Activated CD8-positive, alpha-beta T cell treated with anti-CD3 and anti-CD28 coated beads for 36 hours (primary cell): ENCODE data around the gene MRO. TPM values are rescaled to one million over a fixed set of nuclear protein-coding genes. Genes with fewer than 3 reads are reported as not detected.

Experiments
- ATAC-seq: fragments of 200-7000 bp; cut with Tn5 transposase; one replicate; pipeline ENCODE4 v1.10.0; 2021; ENCODE audit warnings: mild to moderate bottlenecking, moderate library complexity
- CTCF ChIA-PET: fragments of 350-600 bp; sonication (Branson Sonifier 250); formaldehyde crosslinking; loops from one replicate; lab custom pipeline; 2021; ENCODE audit warnings: antibody characterized with exemption; lab: Charles Lee
- POLR2A ChIA-PET: fragments of 350-600 bp; sonication (Branson Sonifier 250); formaldehyde crosslinking; loops from one replicate; lab custom pipeline; 2021; ENCODE audit warnings: antibody characterized with exemption; lab: Charles Lee
- DNase-seq: peaks from one replicate; pipeline ENCODE4 v3.0.0-alpha.2; 2020
- H3K27ac Mint-ChIP-seq: one replicate; pipeline ENCODE4 v1.8.0; 2021; ENCODE audit warnings: mild to moderate bottlenecking, mixed read lengths
- H3K27me3 Mint-ChIP-seq: one replicate; pipeline ENCODE4 v1.8.0; 2021; ENCODE audit warnings: mixed read lengths
- H3K36me3 Mint-ChIP-seq: one replicate; pipeline ENCODE4 v1.8.0; 2021; ENCODE audit warnings: low read depth, mixed read lengths
- H3K4me1 Mint-ChIP-seq: one replicate; pipeline ENCODE4 v1.8.0; 2021; ENCODE audit warnings: low read depth, mixed read lengths
- H3K4me3 Mint-ChIP-seq: one replicate; pipeline ENCODE4 v1.8.0; 2021; ENCODE audit warnings: mild to moderate bottlenecking, moderate library complexity, mixed read lengths
- H3K9me3 Mint-ChIP-seq: one replicate; pipeline ENCODE4 v1.8.0; 2021; ENCODE audit warnings: mixed read lengths
- CTCF ChIP-seq: fragments of 200-600 bp; IDR thresholded peaks from one replicate; pipeline ENCODE4 v1.8.0; 2022; ENCODE audit warnings: antibody characterized with exemption, mild to moderate bottlenecking
- intact Hi-C: fragments of 100-400 bp; cut with micrococcal nuclease; formaldehyde crosslinking; loops from one replicate; pipeline ENCODE4 v1.10.0; 2022
- total RNA-seq, 2 experiments: library from RNA; stranded (reverse); gene quantifications; one replicate each; pipeline ENCODE4 v1.2.3, GENCODE V29; 2021

MRO gene
- total RNA-seq, 2 experiments from 2014 or later = not detected

- ChIA-PET CTCF (interaction anchor here (1.1 kb wide), 1 partner anchor 33 kb away, joined by 5 read pairs; no protein-coding TSS in a partner anchor), POLR2A (no interaction called here)
- H3K36me3 Mint-ChIP-seq = no peaks in the 10 kb centered on the region
- DNase-seq = no peak
- H3K27ac Mint-ChIP-seq = no peak overlapping the region
- H3K27me3 Mint-ChIP-seq = peaks cover 3% of the 10 kb centered on the region
- H3K9me3 Mint-ChIP-seq = no peaks in the 10 kb centered on the region
- no peak for TF ChIP-seq CTCF
- no peaks in the 10 kb centered on the region for H3K4me1 Mint-ChIP-seq
- no peak for ATAC-seq
- intact Hi-C loops = no loop called here
- no peak overlapping the region for H3K4me3 Mint-ChIP-seq
Measured at GRCh38 chr18:50853863-50854271, 34.1 kb upstream of the MRO start.

- Mint-ChIP-seq H3K27me3 (peaks cover 3% of the 10 kb centered on the region), H3K4me1 (no peaks in the 10 kb centered on the region), H3K9me3 (no peaks in the 10 kb centered on the region), H3K36me3 (no peaks in the 10 kb centered on the region), H3K27ac (no peak overlapping the region), H3K4me3 (no peak overlapping the region)
- DNase-seq = no peak
- POLR2A ChIA-PET = no interaction called here
- no peak for ATAC-seq
- no peak for TF ChIP-seq CTCF
- CTCF ChIA-PET = interaction anchor here (1.2 kb wide), 1 partner anchor 30 kb away, joined by 3 read pairs; no protein-coding TSS in a partner anchor
- intact Hi-C loops = no loop called here
Measured at GRCh38 chr18:50850307-50851065, 30.7 kb upstream of the MRO start.

- Mint-ChIP-seq H3K4me1 (no peaks in the 10 kb centered on the region), H3K4me3 (no peak overlapping the region), H3K9me3 (no peaks in the 10 kb centered on the region), H3K27ac (no peak overlapping the region), H3K36me3 (no peaks in the 10 kb centered on the region), H3K27me3 (peaks cover 3% of the 10 kb centered on the region)
- CTCF ChIA-PET = no interaction called here
- DNase-seq (no peak), ATAC-seq (no peak)
- no peak for TF ChIP-seq CTCF
- POLR2A ChIA-PET = no interaction called here
- intact Hi-C loops = no loop called here
Measured at GRCh38 chr18:50849419-50849821, 29.6 kb upstream of the MRO start.

- intact Hi-C loops = no loop called here
- ChIA-PET CTCF (no interaction called here), POLR2A (no interaction called here)
- Mint-ChIP-seq H3K36me3 (no peaks in the 10 kb centered on the region), H3K27ac (no peak overlapping the region), H3K4me3 (no peak overlapping the region), H3K27me3 (peaks cover 2% of the 10 kb centered on the region), H3K9me3 (no peaks in the 10 kb centered on the region), H3K4me1 (no peaks in the 10 kb centered on the region)
- TF ChIP-seq CTCF = no peak
- no peak for DNase-seq
- ATAC-seq = no peak
Measured at GRCh38 chr18:50848991-50849390, 29.2 kb upstream of the MRO start.

- DNase-seq (no peak), ATAC-seq (no peak)
- H3K36me3 Mint-ChIP-seq = no peaks in the 10 kb centered on the region
- H3K4me1 Mint-ChIP-seq = no peaks in the 10 kb centered on the region
- no peak overlapping the region for H3K27ac Mint-ChIP-seq
- H3K9me3 Mint-ChIP-seq = no peaks in the 10 kb centered on the region
- intact Hi-C loops = no loop called here
- no peak overlapping the region for H3K4me3 Mint-ChIP-seq
- ChIA-PET POLR2A (no interaction called here), CTCF (no interaction called here)
- H3K27me3 Mint-ChIP-seq = no peaks in the 10 kb centered on the region
- TF ChIP-seq CTCF = no peak
Measured at GRCh38 chr18:50848061-50848551, 28.3 kb upstream of the MRO start.
